K562 (cell line): Measurements from ENCODE around the gene ZC3H6. TPM values are rescaled to one million over a fixed set of nuclear protein-coding genes. Genes with fewer than 3 reads are reported as not detected.
A peak's percentile ranks its signal among the peaks of the same experiment; 100 is the strongest.

Experiments
- BRD4 ChIP-seq: fragments of 200-600 bp; sonication (generic); IDR thresholded peaks from 2 replicates; pipeline ENCODE4 v1.6.1; 2017; ENCODE audit warnings: inconsistent platforms
- BRD9 ChIP-seq: fragments of 450-650 bp; IDR thresholded peaks from 2 replicates; pipeline ENCODE4 v1.6.1; 2018; ENCODE audit warnings: low read depth; ENCODE audit not compliant: partially characterized antibody
- CREBBP ChIP-seq: IDR thresholded peaks from one replicate; pipeline ENCODE4 v1.6.1; 2012; ENCODE audit warnings: low read depth, mild to moderate bottlenecking, control low read depth, inconsistent platforms, low read length
- DPF2 ChIP-seq: fragments of 450-650 bp; IDR thresholded peaks from 2 replicates; pipeline ENCODE4 v1.6.1; 2016
- ETV1 ChIP-seq: fragments of 450-650 bp; conservative IDR thresholded peaks from 2 replicates; pipeline ENCODE4 v1.6.1; 2016; ENCODE audit warnings: missing genetic modification characterization, control low read depth, low read depth, missing compliant biosample characterization
- ETV6 ChIP-seq, 3 experiments: fragments of 150-350 bp in 1 of 3; sonication (generic) in 1 of 3; formaldehyde crosslinking in 1 of 3; IDR thresholded peaks; 2 replicates each; pipeline versions ENCODE4 v1.6.1 to v1.8.0; 2014 to 2022; ENCODE audit warnings: borderline replicate concordance in 2 of 3, low read depth in 2 of 3, antibody characterized with exemption in 1 of 3, low read length in 1 of 3, mild to moderate bottlenecking in 1 of 3, missing genetic modification reagents in 1 of 3
- FOS ChIP-seq: IDR thresholded peaks from 3 replicates; pipeline ENCODE4 v1.6.1; 2011; ENCODE audit not compliant: insufficient read length; ENCODE audit errors: extremely low read depth
- HDAC1 ChIP-seq, 2 experiments: fragments of 450-650 bp; IDR thresholded peaks; 2 replicates each; pipeline ENCODE4 v1.6.1; 2016 to 2017; ENCODE audit warnings: inconsistent platforms in 1 of 2, mild to moderate bottlenecking in 1 of 2, moderate library complexity in 1 of 2
- KLF13 ChIP-seq: fragments of 450-650 bp; IDR thresholded peaks from 2 replicates; pipeline ENCODE4 v1.6.1; 2016; ENCODE audit warnings: missing genetic modification characterization, low read depth, mild to moderate bottlenecking, missing compliant biosample characterization, moderate library complexity, borderline replicate concordance
- LCOR ChIP-seq: sonication (generic); formaldehyde crosslinking; IDR thresholded peaks from 2 replicates; pipeline ENCODE4 v1.8.0; 2022; ENCODE audit warnings: mild to moderate bottlenecking, missing genetic modification reagents
- MEIS2 ChIP-seq: fragments of 450-650 bp; IDR thresholded peaks from 2 replicates; pipeline ENCODE4 v1.6.1; 2014; ENCODE audit warnings: mild to moderate bottlenecking; ENCODE audit not compliant: partially characterized antibody
- MTA2 ChIP-seq: fragments of 450-650 bp; IDR thresholded peaks from 2 replicates; pipeline ENCODE4 v1.6.1; 2016; ENCODE audit warnings: low read depth
- NFE2 ChIP-seq: IDR thresholded peaks from 2 replicates; pipeline ENCODE4 v1.6.1; 2014; ENCODE audit warnings: antibody characterized with exemption, low read depth
- PTBP1 ChIP-seq: fragments of 200-400 bp; formaldehyde crosslinking; IDR thresholded peaks from 2 replicates; pipeline ENCODE4 v1.6.1; 2017; ENCODE audit warnings: low read depth, low read length
- TCF7L2 ChIP-seq: fragments of 150-350 bp; IDR thresholded peaks from 2 replicates; pipeline ENCODE4 v1.6.1; 2016; ENCODE audit warnings: low read depth, mild to moderate bottlenecking, low read length, moderate library complexity
- TEAD4 ChIP-seq, 2 experiments: sonication (generic) in 1 of 2; formaldehyde crosslinking in 1 of 2; IDR thresholded peaks; 2 replicates each; pipeline versions ENCODE4 v1.6.1 to v1.8.0; 2012 to 2022; ENCODE audit warnings: borderline replicate concordance in 1 of 2, inconsistent platforms in 1 of 2, low read length in 1 of 2, mild to moderate bottlenecking in 1 of 2, missing genetic modification reagents in 1 of 2
- U2AF1 ChIP-seq: fragments of 200-400 bp; formaldehyde crosslinking; optimal IDR thresholded peaks from 2 replicates; pipeline ENCODE3; 2017; ENCODE audit warnings: mild to moderate bottlenecking, low read depth, low read length, moderate library complexity
- ZNF184 ChIP-seq: sonication (generic); formaldehyde crosslinking; IDR thresholded peaks from 2 replicates; pipeline ENCODE4 v1.5.0; 2020; ENCODE audit warnings: missing genetic modification reagents
- ZNF561 ChIP-seq: fragments of 450-650 bp; formaldehyde crosslinking; conservative IDR thresholded peaks from 2 replicates; pipeline ENCODE4 v1.4.0; 2020; ENCODE audit warnings: mild to moderate bottlenecking, moderate library complexity
- ZNF79 ChIP-seq: fragments of 250-450 bp; sonication (Bioruptor Pico); IDR thresholded peaks from 2 replicates; pipeline ENCODE4 v1.4.0; 2020; ENCODE audit warnings: low read depth, mild to moderate bottlenecking, moderate library complexity
- polyA plus RNA-seq, 8 experiments: library from polyadenylated mRNA; depleted of rRNA in 4 of 8; stranded (reverse) in 5 of 8; unstranded in 3 of 8; fragments of >200 nt; fragmentation: Nextera tagmentation in 2 of 8; fragmentation: Illumina TruSeq in 1 of 8; extraction: Ambion mirVana in 2 of 8; extraction: Trizol in 1 of 8; gene quantifications; 2 replicates each; pipeline versions ENCODE4 v1.2.1 to v1.2.3, GENCODE V29; 2011 to 2014; ENCODE audit warnings: inconsistent platforms in 1 of 8, missing spikeins in 1 of 8
- total RNA-seq, 7 experiments: library from RNA; depleted of rRNA in 6 of 7; stranded (reverse); fragments of >200 nt in 6 of 7; fragmentation: Illumina TruSeq in 2 of 7; extraction: Trizol in 2 of 7; gene quantifications; 2 replicates each; pipeline versions ENCODE4 v1.2.1 to v1.2.3, GENCODE V29; 2011 to 2021; ENCODE audit warnings: low replicate concordance in 1 of 7
- TF ChIP-seq, protein P1 (sequence below): fragments of 250-450 bp; sonication (Bioruptor Pico); IDR thresholded peaks from 2 replicates; pipeline ENCODE4 v1.4.0; 2020; ENCODE audit warnings: mild to moderate bottlenecking, moderate library complexity
- TF ChIP-seq, protein P2 (sequence below): sonication (generic); formaldehyde crosslinking; IDR thresholded peaks from 2 replicates; pipeline ENCODE4 v1.8.0; 2022; ENCODE audit warnings: missing genetic modification reagents, mild to moderate bottlenecking, borderline replicate concordance
- TF ChIP-seq, protein P3 (sequence below): fragments of 450-650 bp; conservative IDR thresholded peaks from 2 replicates; pipeline ENCODE4 v1.6.1; 2016; ENCODE audit warnings: missing genetic modification characterization, low read depth, mild to moderate bottlenecking, missing compliant biosample characterization, moderate library complexity

Gene ZC3H6
- total and polyA plus RNA-seq, 9 of the 15 experiments (the other 6 are each of a cell fraction or from before 2014, with no cell fraction given) = 0.45 to 1.9 (median 1.5) TPM

DNA sequence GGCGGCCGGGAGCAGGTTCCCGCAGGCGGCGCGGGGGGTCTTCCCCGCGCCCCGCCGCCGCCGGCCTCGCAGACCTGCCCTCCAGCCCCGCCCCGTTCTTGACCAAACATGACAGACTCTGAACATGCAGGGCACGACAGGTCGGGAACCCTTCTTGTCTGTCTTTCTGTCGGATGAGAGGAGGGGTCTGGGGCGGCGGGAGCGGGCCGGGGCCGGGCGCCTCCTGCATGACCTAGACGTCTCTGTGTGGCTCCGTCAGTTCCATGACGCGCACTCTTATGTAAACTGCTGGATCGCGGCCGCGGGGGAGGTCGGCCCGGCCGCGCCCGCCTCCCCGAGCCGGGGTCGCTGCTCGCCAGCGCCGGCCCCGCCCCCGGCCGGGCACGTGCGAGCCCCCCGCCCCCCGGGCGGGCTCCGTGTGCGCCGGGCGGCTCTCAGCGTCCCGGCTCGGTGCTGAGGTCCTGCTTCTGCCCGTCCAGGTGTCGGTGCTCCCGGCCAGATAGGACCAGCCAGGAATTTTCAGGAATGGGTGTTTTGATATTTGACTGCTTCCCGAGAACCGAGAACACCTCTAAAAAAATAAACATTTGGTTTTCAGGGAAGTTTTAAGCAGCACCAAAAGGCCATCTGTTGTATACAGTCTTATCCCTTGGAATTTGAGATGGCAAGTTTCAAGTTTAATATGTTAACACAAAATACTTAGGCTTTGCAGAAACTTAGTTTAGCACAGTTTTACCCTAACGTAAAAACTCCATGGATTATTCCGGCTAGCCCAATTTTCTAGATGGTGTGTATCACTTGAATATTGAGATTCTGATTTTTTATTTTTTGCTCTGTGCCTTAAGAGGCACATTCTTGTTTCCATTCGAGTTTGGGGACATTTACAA is 733 bp downstream of the ZC3H6 start (continued):
- TF ChIP-seq MEIS2 (no peak), HDAC1 (IDR thresholded peaks at IDR 0.05) (no peak), U2AF1 (no peak), ZNF561 (CRISPR knock-in tag) (no peak), KLF13 (tag) (no peak), NFE2 (no peak), ETV1 (no peak), ZNF79 (no peak), TCF7L2 (no peak), MTA2 (no peak), ETV6 (IDR thresholded peaks at IDR 0.05; ENCODE audit: borderline replicate concordance in 1 of 2, low read depth in 2 of 2, low read length in 1 of 2) (0 out of 4 replicates have a peak, but pooled peaks of 1 of the 2 experiments have one; percentile 14), ETV6 (CRISPR knock-in tag; IDR thresholded peaks at IDR 0.05; ENCODE audit: borderline replicate concordance) (no peak), DPF2 (no peak), PTBP1 (no peak), LCOR (CRISPR knock-in tag) (no peak), BRD9 (no peak), FOS (no peak), CREBBP (no peak), ZNF184 (CRISPR knock-in tag) (no peak), TEAD4 (IDR thresholded peaks at IDR 0.05; ENCODE audit: low read length) (no peak), TEAD4 (CRISPR knock-in tag; IDR thresholded peaks at IDR 0.05; ENCODE audit: borderline replicate concordance) (no peak), BRD4 (no peak; the same call in none of the 2 replicates)
- TF ChIP-seq, protein P1, sequence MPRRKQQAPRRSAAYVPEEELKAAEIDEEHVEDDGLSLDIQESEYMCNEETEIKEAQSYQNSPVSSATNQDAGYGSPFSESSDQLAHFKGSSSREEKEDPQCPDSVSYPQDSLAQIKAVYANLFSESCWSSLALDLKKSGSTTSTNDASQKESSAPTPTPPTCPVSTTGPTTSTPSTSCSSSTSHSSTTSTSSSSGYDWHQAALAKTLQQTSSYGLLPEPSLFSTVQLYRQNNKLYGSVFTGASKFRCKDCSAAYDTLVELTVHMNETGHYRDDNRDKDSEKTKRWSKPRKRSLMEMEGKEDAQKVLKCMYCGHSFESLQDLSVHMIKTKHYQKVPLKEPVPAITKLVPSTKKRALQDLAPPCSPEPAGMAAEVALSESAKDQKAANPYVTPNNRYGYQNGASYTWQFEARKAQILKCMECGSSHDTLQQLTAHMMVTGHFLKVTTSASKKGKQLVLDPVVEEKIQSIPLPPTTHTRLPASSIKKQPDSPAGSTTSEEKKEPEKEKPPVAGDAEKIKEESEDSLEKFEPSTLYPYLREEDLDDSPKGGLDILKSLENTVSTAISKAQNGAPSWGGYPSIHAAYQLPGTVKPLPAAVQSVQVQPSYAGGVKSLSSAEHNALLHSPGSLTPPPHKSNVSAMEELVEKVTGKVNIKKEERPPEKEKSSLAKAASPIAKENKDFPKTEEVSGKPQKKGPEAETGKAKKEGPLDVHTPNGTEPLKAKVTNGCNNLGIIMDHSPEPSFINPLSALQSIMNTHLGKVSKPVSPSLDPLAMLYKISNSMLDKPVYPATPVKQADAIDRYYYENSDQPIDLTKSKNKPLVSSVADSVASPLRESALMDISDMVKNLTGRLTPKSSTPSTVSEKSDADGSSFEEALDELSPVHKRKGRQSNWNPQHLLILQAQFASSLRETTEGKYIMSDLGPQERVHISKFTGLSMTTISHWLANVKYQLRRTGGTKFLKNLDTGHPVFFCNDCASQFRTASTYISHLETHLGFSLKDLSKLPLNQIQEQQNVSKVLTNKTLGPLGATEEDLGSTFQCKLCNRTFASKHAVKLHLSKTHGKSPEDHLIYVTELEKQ (CRISPR knock-in tag) = no peak
- TF ChIP-seq, protein P2, sequence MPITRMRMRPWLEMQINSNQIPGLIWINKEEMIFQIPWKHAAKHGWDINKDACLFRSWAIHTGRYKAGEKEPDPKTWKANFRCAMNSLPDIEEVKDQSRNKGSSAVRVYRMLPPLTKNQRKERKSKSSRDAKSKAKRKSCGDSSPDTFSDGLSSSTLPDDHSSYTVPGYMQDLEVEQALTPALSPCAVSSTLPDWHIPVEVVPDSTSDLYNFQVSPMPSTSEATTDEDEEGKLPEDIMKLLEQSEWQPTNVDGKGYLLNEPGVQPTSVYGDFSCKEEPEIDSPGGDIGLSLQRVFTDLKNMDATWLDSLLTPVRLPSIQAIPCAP (CRISPR knock-in tag) = no peak
- TF ChIP-seq, protein P3, sequence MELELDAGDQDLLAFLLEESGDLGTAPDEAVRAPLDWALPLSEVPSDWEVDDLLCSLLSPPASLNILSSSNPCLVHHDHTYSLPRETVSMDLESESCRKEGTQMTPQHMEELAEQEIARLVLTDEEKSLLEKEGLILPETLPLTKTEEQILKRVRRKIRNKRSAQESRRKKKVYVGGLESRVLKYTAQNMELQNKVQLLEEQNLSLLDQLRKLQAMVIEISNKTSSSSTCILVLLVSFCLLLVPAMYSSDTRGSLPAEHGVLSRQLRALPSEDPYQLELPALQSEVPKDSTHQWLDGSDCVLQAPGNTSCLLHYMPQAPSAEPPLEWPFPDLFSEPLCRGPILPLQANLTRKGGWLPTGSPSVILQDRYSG (tag) = no peak
